Breast epithelium (tissue), 4 donors: Measurements from ENCODE around the gene SLC7A9. TPM values are rescaled to one million over a fixed set of nuclear protein-coding genes. Genes with fewer than 3 reads are reported as not detected.

Source experiments
- DNase-seq, 2 donors: peaks; one replicate each; pipeline ENCODE4 v3.0.0-alpha.2; 2019; ENCODE audit warnings: low spot score in 2 of 2
- H3K27ac ChIP-seq, 2 donors: fragments of 200-600 bp; sonication (generic) in 1 of 2; one replicate each; pipeline ENCODE4 v1.5.1; 2016 to 2019; ENCODE audit warnings: mild to moderate bottlenecking in 1 of 2
- H3K27me3 ChIP-seq, 2 donors: fragments of 200-600 bp; sonication (generic) in 1 of 2; one replicate each; pipeline versions ENCODE4 v1.5.1 to v1.6.0; 2017 to 2019; ENCODE audit warnings: control low read depth in 1 of 2, mild to moderate bottlenecking in 1 of 2
- H3K36me3 ChIP-seq: fragments of 200-600 bp; one replicate; pipeline ENCODE4 v1.5.1; 2019
- H3K4me1 ChIP-seq, 2 donors: fragments of 200-600 bp; sonication (generic); one replicate each; pipeline ENCODE4 v1.5.1; 2016 to 2019; ENCODE audit warnings: control low read depth in 1 of 2
- H3K4me3 ChIP-seq, 3 donors: fragments of 200-600 bp; sonication (generic); 1 replicate in 2 of 3; 2 replicates in 1 of 3; pipeline ENCODE4 v1.5.1; 2016 to 2019; ENCODE audit warnings: mild to moderate bottlenecking in 3 of 3, moderate library complexity in 2 of 3
- H3K9me3 ChIP-seq, 2 donors: fragments of 200-600 bp; sonication (generic) in 1 of 2; one replicate each; pipeline ENCODE4 v1.5.1; 2016 to 2019; ENCODE audit warnings: control low read depth in 1 of 2
- POLR2A ChIP-seq: fragments of 450-650 bp; IDR thresholded peaks from one replicate; pipeline ENCODE4 v1.6.1; 2016; ENCODE audit warnings: antibody characterized with exemption, mild to moderate bottlenecking, moderate library complexity
- POLR2AphosphoS5 ChIP-seq, 3 donors: sonication (generic); formaldehyde crosslinking; IDR thresholded peaks; one replicate each; pipeline ENCODE4 v1.6.1; 2017; ENCODE audit warnings: antibody characterized with exemption in 3 of 3
- intact Hi-C: fragments of 100-400 bp; cut with DNase I; formaldehyde crosslinking; loops from one replicate; pipeline ENCODE4 v1.15.1; 2023; ENCODE audit warnings: low total_unique reads
- total RNA-seq, 3 donors: library from RNA; depleted of rRNA; stranded (reverse); fragments of >200 nt; gene quantifications; one replicate each; pipeline ENCODE4 v1.1.0, GENCODE V29; 2016
- TF ChIP-seq, protein P1 (sequence below), 3 donors: fragments of 450-650 bp; IDR thresholded peaks; one replicate each; pipeline ENCODE4 v1.5.1; 2016 to 2017; ENCODE audit warnings: antibody characterized with exemption in 3 of 3, mild to moderate bottlenecking in 3 of 3, moderate library complexity in 3 of 3

Gene SLC7A9
- total RNA-seq: under 1 TPM; 0.29 to 0.48 (median 0.33) TPM

DNA sequence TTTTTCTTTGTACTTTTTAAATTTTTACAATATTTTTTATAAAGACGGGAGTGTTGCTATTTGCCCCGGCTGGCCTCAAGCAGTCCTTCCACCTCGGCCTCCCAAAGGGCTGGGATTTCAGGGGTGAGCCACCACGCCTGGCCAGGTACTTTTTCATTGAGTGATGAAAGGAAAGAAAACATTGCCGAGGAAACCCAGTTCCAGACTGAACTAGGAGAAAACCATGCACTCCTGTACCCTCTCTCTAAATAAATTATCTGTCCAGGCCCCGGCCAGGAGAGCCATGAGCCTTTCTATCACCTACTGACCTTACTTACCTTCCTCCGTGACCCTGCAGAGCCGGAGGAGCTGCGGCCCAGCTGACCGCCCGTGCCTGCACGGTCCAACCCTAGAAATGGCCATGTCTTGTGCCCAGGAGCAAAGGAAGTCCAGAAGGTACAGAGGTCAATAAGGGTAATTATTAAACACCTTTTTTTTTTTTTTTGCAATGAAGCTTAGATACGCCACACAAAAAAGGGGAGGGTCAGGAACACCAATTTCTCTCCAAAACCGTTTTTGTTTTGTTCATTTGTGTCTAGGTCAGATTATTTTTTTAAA, at the start of gene SLC7A9:
Gene SLC7A9 (minus strand): TSS at position 399 of the 597 bp plus-strand sequence. CDS start 1,233 bp downstream, outside the sequence.
- Histone ChIP-seq H3K4me3 (no peak within 1 kb of the TSS), H3K9me3 (no peaks in the 10 kb centered on the region), H3K4me1 (no peaks in the 10 kb centered on the region), H3K27ac (no peak within 1 kb of the TSS), H3K27me3 (no peaks in the 10 kb centered on the region), H3K36me3 (no peaks in the 10 kb centered on the region)
- no peak for DNase-seq
- intact Hi-C loops: no loop called here
- TF ChIP-seq POLR2A (no peak), POLR2AphosphoS5 (IDR thresholded peaks at IDR 0.05) (no peak)
- TF ChIP-seq, protein P1, sequence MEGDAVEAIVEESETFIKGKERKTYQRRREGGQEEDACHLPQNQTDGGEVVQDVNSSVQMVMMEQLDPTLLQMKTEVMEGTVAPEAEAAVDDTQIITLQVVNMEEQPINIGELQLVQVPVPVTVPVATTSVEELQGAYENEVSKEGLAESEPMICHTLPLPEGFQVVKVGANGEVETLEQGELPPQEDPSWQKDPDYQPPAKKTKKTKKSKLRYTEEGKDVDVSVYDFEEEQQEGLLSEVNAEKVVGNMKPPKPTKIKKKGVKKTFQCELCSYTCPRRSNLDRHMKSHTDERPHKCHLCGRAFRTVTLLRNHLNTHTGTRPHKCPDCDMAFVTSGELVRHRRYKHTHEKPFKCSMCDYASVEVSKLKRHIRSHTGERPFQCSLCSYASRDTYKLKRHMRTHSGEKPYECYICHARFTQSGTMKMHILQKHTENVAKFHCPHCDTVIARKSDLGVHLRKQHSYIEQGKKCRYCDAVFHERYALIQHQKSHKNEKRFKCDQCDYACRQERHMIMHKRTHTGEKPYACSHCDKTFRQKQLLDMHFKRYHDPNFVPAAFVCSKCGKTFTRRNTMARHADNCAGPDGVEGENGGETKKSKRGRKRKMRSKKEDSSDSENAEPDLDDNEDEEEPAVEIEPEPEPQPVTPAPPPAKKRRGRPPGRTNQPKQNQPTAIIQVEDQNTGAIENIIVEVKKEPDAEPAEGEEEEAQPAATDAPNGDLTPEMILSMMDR (IDR thresholded peaks at IDR 0.05): no peak

DNA sequence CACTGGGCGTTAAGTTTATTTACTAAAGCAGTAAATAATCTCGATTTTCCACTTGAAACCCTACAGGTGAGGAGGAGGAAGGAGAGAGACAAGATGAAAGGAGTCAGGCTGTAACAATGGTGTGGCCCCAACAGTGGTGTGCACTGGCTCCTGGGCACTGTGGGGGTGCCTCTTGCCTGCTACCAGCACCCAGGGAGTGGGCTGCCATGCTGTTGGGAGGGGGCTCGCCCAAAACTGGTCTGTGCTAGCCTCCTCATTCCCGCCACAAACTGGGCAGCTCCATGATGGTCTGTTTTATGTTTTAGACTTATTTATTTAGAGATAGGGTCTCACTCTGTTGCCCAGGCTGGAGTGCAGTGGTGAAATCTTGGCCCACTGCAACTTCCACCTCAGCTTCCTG, 49.8 kb upstream of the SLC7A9 start:
- H3K27me3 ChIP-seq: no peaks in the 10 kb centered on the region
- H3K4me1 ChIP-seq: no peaks in the 10 kb centered on the region
- H3K4me3 ChIP-seq: no peak overlapping the region
- TF ChIP-seq POLR2A (no peak), POLR2AphosphoS5 (IDR thresholded peaks at IDR 0.05) (no peak)
- no peaks in the 10 kb centered on the region for H3K9me3 ChIP-seq
- H3K36me3 ChIP-seq: no peaks in the 10 kb centered on the region
- intact Hi-C loops: no loop called here
- no peak for DNase-seq
- H3K27ac ChIP-seq: no peak overlapping the region

DNA sequence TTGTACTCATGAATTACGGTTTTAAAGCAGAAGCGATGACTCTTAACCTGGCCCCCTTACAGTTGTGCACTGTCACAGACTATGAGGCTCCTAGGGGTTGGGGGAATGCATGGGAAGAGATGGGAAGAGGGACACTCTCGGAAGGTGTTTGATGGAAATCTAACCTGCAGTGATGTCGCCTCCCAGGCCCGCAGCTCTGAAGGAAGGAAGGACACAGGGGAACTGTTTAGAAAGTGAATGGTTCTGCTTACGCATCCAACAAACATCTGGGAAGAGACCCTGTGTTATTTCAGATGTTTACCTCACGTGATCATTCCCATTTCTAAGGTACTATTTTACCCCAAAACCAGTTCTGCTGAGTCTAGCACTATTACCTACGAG, 48.0 kb upstream of the SLC7A9 start:
- Histone ChIP-seq H3K27ac (no peak overlapping the region), H3K36me3 (no peaks in the 10 kb centered on the region), H3K4me3 (no peak overlapping the region), H3K27me3 (no peaks in the 10 kb centered on the region), H3K4me1 (no peaks in the 10 kb centered on the region), H3K9me3 (no peaks in the 10 kb centered on the region)
- TF ChIP-seq, protein P1 (IDR thresholded peaks at IDR 0.05): no peak
- TF ChIP-seq POLR2AphosphoS5 (IDR thresholded peaks at IDR 0.05) (no peak), POLR2A (no peak)
- no peak for DNase-seq
- intact Hi-C loops: no loop called here

DNA sequence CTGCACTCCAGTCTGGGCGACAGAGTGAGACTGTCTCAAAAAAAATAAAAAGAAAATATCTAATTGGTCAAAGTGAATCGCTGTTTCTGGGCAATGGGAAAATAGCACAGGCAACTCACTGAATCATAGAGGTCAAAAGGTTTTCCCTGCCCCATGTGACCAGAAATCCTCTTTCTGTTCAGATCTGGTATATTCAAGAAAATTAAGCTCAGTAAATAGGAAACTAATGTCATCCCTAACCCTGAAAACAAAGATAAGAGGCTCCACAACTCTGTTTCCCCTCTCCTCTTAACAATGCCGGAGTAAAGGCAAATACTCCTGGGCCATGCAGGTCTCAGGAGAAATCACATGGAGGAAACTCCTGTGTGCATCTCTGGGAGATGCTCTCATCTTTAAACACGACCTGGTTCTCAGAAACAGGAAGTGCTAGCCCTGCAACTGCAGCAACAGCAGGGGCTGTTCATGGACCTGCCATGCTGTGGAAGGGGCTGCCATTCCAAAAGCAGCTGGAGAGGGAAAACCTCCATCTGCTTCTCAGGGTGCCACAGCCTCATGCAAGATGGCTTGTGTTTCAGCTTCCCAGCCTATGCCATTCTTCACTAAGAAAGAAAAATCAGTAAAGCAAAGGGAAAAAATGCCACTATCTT, 47.5 kb upstream of the SLC7A9 start:
- DNase-seq: no peak
- intact Hi-C loops: no loop called here

DNA sequence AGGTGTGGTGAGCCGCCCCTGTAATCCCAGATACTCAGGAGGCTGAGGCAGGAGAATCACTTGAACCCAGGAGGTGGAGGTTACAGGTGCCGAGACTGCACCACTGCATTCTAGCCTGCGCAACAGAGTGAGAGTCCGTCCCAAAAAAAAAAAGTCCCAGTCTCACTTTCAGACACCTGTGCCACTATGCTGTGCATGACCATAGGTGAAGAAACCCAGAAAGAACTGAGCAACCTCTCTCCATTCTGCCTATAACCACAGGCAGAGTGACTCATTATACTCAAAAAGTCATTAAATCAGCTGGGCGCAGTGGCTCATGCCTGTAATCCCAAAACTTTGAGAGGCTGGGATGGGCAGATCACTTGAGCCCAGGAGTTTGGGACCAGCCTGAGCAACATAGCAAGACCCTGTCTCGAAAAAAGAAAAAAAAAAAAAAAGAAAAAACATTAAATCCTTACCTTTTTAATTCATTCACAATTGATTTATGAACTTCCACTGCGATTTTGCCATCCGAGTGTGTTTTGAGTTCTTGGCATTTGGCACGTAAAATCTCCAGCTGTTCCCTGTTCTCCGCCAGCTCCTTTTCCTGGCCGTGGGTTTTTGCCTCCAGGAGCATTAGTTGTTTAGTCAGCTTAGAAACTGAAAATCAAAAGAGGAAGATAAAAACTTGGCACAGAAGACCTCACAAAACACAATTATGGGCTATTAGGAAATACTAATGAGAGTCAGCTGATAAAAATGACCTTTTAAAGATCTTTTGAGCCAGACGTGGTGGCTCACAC, 45.5 kb upstream of the SLC7A9 start:
- Histone ChIP-seq H3K36me3 (no peaks in the 10 kb centered on the region), H3K9me3 (no peaks in the 10 kb centered on the region), H3K4me3 (no peak overlapping the region), H3K27ac (no peak overlapping the region), H3K27me3 (no peaks in the 10 kb centered on the region), H3K4me1 (no peaks in the 10 kb centered on the region)
- no peak for DNase-seq
- intact Hi-C loops: no loop called here
- TF ChIP-seq, protein P1 (IDR thresholded peaks at IDR 0.05): no peak

More for the DNA sequence above, 47.5 kb upstream of the SLC7A9 start:
- no peak overlapping the region for H3K4me3 ChIP-seq
- H3K9me3 ChIP-seq: no peaks in the 10 kb centered on the region
- TF ChIP-seq POLR2AphosphoS5 (IDR thresholded peaks at IDR 0.05): no peak
- TF ChIP-seq, protein P1 (IDR thresholded peaks at IDR 0.05): no peak
- no peaks in the 10 kb centered on the region for H3K27me3 ChIP-seq
- H3K27ac ChIP-seq: no peak overlapping the region
- no peaks in the 10 kb centered on the region for H3K4me1 ChIP-seq
- no peaks in the 10 kb centered on the region for H3K36me3 ChIP-seq
